GM12878 (cell line): ENCODE measurements around the gene SLC39A6. TPM values are rescaled to one million over a fixed set of nuclear protein-coding genes. Genes with fewer than 3 reads are reported as not detected.

Source experiments
- ATAC-seq: fragments of 200-7000 bp; cut with Tn5 transposase; 3 replicates; pipeline ENCODE4 v1.9.1; 2020; ENCODE audit warnings: mild to moderate bottlenecking, moderate library complexity
- BruUV-seq: library from RNA; stranded (reverse); fragments of 400-500 nt; replicated peaks from 2 replicates; lab custom pipeline; 2021; lab: Mats Ljungman, UMichigan
- CTCF ChIA-PET: fragments of 300-600 bp; sonication (Branson Sonifier 250); formaldehyde crosslinking; extraction: SDS; loops from one replicate; lab custom pipeline; 2021; ENCODE audit warnings: inconsistent platforms; lab: Yijun Ruan, JAX
- POLR2A ChIA-PET: fragments of 350-600 bp; formaldehyde crosslinking; extraction: SDS; loops from one replicate; lab custom pipeline; 2021; ENCODE audit warnings: inconsistent platforms; lab: Charles Lee
- RAD21 ChIA-PET: fragments of 300-600 bp; sonication (Branson Sonifier 250); formaldehyde crosslinking; loops from one replicate; lab custom pipeline; 2023; ENCODE audit warnings: antibody characterized with exemption; ENCODE audit not compliant: unreplicated experiment; lab: Charles Lee
- SMC1A ChIA-PET: fragments of 300-600 bp; sonication (Branson Sonifier 250); formaldehyde crosslinking; loops from one replicate; lab custom pipeline; 2023; ENCODE audit not compliant: unreplicated experiment, uncharacterized antibody; lab: Charles Lee
- DNase-seq: peaks from one replicate; pipeline ENCODE4 v3.0.0-alpha.2; 2011; ENCODE audit warnings: low read depth, low spot score
- FAIRE-seq: peaks from 3 replicates; lab custom pipeline; 2011; peaks lifted over from hg19 to GRCh38; lab: Jason Lieb, UNC
- H2AFZ ChIP-seq: 2 replicates; pipeline ENCODE4 v1.6.0; 2011; ENCODE audit warnings: low read depth, low read length, control low read depth; ENCODE audit not compliant: control insufficient read depth
- H3K27ac ChIP-seq: 2 replicates; pipeline ENCODE4 v1.5.1; 2011; ENCODE audit warnings: control low read depth; ENCODE audit not compliant: control insufficient read depth, insufficient read depth
- H3K27me3 ChIP-seq, 2 experiments: replicated peaks in 1 of 2; 2 replicates each; pipeline versions ENCODE4 v1.6.0 to v1.6.1; 2011; ENCODE audit warnings: low read length in 1 of 2; ENCODE audit not compliant: control insufficient read depth in 2 of 2, insufficient read depth in 2 of 2
- H3K36me3 ChIP-seq, 2 experiments: 2 replicates each; pipeline ENCODE4 v1.5.1; 2011; ENCODE audit warnings: low read length in 1 of 2; ENCODE audit not compliant: control insufficient read depth in 2 of 2, insufficient read depth in 2 of 2
- H3K4me1 ChIP-seq: 2 replicates; pipeline ENCODE4 v1.6.1; 2011; ENCODE audit warnings: mild to moderate bottlenecking, low read length, moderate library complexity, mixed read lengths; ENCODE audit not compliant: control insufficient read depth, insufficient read depth
- H3K4me2 ChIP-seq: 2 replicates; pipeline ENCODE4 v1.6.0; 2011; ENCODE audit warnings: control low read depth; ENCODE audit not compliant: control insufficient read depth, insufficient read depth
- H3K4me3 ChIP-seq: fragments of 200-600 bp; sonication (generic); 2 replicates; pipeline ENCODE4 v1.5.1; 2016
- H3K79me2 ChIP-seq: 2 replicates; pipeline ENCODE4 v1.6.0; 2011; ENCODE audit warnings: low read length; ENCODE audit not compliant: control insufficient read depth, insufficient read depth
- H3K9ac ChIP-seq: 2 replicates; pipeline ENCODE4 v1.8.0; 2011; ENCODE audit warnings: low read length, control low read depth, mixed read lengths; ENCODE audit not compliant: control insufficient read depth, insufficient read depth
- H3K9me3 ChIP-seq: replicated peaks from 3 replicates; pipeline ENCODE4 v1.5.1; 2011; ENCODE audit warnings: mild to moderate bottlenecking, low read length; ENCODE audit not compliant: control insufficient read depth, insufficient read depth
- H4K20me1 ChIP-seq: 2 replicates; pipeline ENCODE4 v1.6.0; 2011; ENCODE audit not compliant: control insufficient read depth, insufficient read depth
- BMI1 ChIP-seq: fragments of 450-650 bp; IDR thresholded peaks from 2 replicates; pipeline ENCODE4 v1.6.1; 2016; ENCODE audit warnings: mild to moderate bottlenecking, moderate library complexity, borderline replicate concordance
- CREM ChIP-seq: IDR thresholded peaks from 2 replicates; pipeline ENCODE4 v1.6.1; 2014; ENCODE audit warnings: antibody characterized with exemption, low read depth
- DPF2 ChIP-seq: fragments of 450-650 bp; IDR thresholded peaks from 2 replicates; pipeline ENCODE4 v1.6.1; 2017; ENCODE audit warnings: mild to moderate bottlenecking
- EP300 ChIP-seq, 2 experiments: fragments of 150-350 bp in 1 of 2; IDR thresholded peaks; 2 replicates each; pipeline ENCODE4 v1.6.1; 2011 to 2012; ENCODE audit warnings: low read depth in 2 of 2, low read length in 2 of 2, borderline replicate concordance in 1 of 2, improper control_type of control experiment in 1 of 2, inconsistent platforms in 1 of 2; ENCODE audit not compliant: control insufficient read depth in 1 of 2
- GATAD2B ChIP-seq: fragments of 450-650 bp; conservative IDR thresholded peaks from 2 replicates; pipeline ENCODE4 v1.6.1; 2017; ENCODE audit warnings: low read depth, mild to moderate bottlenecking, moderate library complexity
- HCFC1 ChIP-seq: fragments of 150-350 bp; IDR thresholded peaks from 2 replicates; pipeline ENCODE4 v1.6.1; 2014; ENCODE audit warnings: low read length
- HDGF ChIP-seq: fragments of 450-650 bp; IDR thresholded peaks from 2 replicates; pipeline ENCODE4 v1.6.1; 2016; ENCODE audit warnings: antibody characterized with exemption
- MEF2B ChIP-seq: fragments of 450-650 bp; IDR thresholded peaks from 2 replicates; pipeline ENCODE4 v1.6.1; 2018; ENCODE audit warnings: mild to moderate bottlenecking, moderate library complexity; ENCODE audit not compliant: partially characterized antibody, poor library complexity, severe bottlenecking
- NBN ChIP-seq: fragments of 450-650 bp; IDR thresholded peaks from 2 replicates; pipeline ENCODE4 v1.6.1; 2016
- NRF1 ChIP-seq: conservative IDR thresholded peaks from 2 replicates; pipeline ENCODE4 v1.6.1; 2011; ENCODE audit warnings: mild to moderate bottlenecking, low read depth, low read length, improper control_type of control experiment
- RCOR1 ChIP-seq: conservative IDR thresholded peaks from 2 replicates; pipeline ENCODE4 v1.6.1; 2012; ENCODE audit warnings: low read depth, low read length, improper control_type of control experiment
- RELA ChIP-seq: fragments of 450-650 bp; IDR thresholded peaks from 2 replicates; pipeline ENCODE4 v1.8.0; 2014; ENCODE audit warnings: borderline replicate concordance; ENCODE audit not compliant: partially characterized antibody
- SIN3A ChIP-seq: IDR thresholded peaks from 2 replicates; pipeline ENCODE4 v1.6.1; 2012; ENCODE audit warnings: low read depth, low read length, improper control_type of control experiment
- SMAD1 ChIP-seq: fragments of 450-650 bp; IDR thresholded peaks from 2 replicates; pipeline ENCODE4 v1.6.1; 2018; ENCODE audit warnings: mild to moderate bottlenecking, low read depth; ENCODE audit not compliant: partially characterized antibody
- ZNF207 ChIP-seq: fragments of 450-650 bp; IDR thresholded peaks from 2 replicates; pipeline ENCODE4 v1.6.1; 2014; ENCODE audit warnings: antibody characterized with exemption, mild to moderate bottlenecking, borderline replicate concordance
- ZNF687 ChIP-seq: fragments of 450-650 bp; IDR thresholded peaks from 2 replicates; pipeline ENCODE4 v1.6.1; 2017; ENCODE audit warnings: mild to moderate bottlenecking, moderate library complexity
- WGBS: methylation state at CpG from one replicate; pipeline ENCODE4 v1.1.6; 2016; ENCODE audit warnings: low lambda C conversion rate; ENCODE audit not compliant: insufficient replicate concordance, insufficient coverage; ENCODE audit errors: missing lambda C conversion rate; 5-methylcytosine and 5-hydroxymethylcytosine counted together
- in situ Hi-C: fragments of 300-500 bp; cut with MboI; formaldehyde crosslinking; loops from 9 replicates; pipeline ENCODE4 v1.14.3; 2018; ENCODE audit warnings: mixed read lengths
- intact Hi-C: fragments of 100-400 bp; cut with micrococcal nuclease; formaldehyde crosslinking; loops from one replicate; pipeline ENCODE4 v1.14.2; 2022; ENCODE audit not compliant: unreplicated experiment
- polyA plus RNA-seq, 11 experiments: library from polyadenylated mRNA; depleted of rRNA in 4 of 11; unstranded in 6 of 11; stranded (reverse) in 5 of 11; fragments of >200 nt; fragmentation: Nextera tagmentation in 4 of 11; fragmentation: Illumina TruSeq in 1 of 11; extraction: Ambion mirVana in 4 of 11; extraction: Trizol in 1 of 11; gene quantifications; 1 replicate in 1 of 11; 2 replicates in 10 of 11; pipeline versions ENCODE4 v1.2.1 to v1.2.3, GENCODE V29; 2011 to 2016; ENCODE audit warnings: inconsistent platforms in 2 of 11, missing spikeins in 2 of 11, low read depth in 1 of 11
- total RNA-seq, 4 experiments: library from RNA; depleted of rRNA in 3 of 4; stranded (reverse); fragments of >200 nt in 3 of 4; fragmentation: Illumina TruSeq in 1 of 4; extraction: Trizol in 1 of 4; gene quantifications; 2 replicates each; pipeline versions ENCODE4 v1.2.1 to v1.2.3, GENCODE V29; 2013 to 2021
- TF ChIP-seq, protein P1 (sequence below): fragments of 450-650 bp; IDR thresholded peaks from 2 replicates; pipeline ENCODE4 v1.6.1; 2016; ENCODE audit warnings: mild to moderate bottlenecking

The SLC39A6 gene
- total and polyA plus RNA-seq, 10 of the 15 experiments (the other 5 are each of a cell fraction or from before 2014, with no cell fraction given): 12.4 to 65.9 (median 41.3) TPM

DNA sequence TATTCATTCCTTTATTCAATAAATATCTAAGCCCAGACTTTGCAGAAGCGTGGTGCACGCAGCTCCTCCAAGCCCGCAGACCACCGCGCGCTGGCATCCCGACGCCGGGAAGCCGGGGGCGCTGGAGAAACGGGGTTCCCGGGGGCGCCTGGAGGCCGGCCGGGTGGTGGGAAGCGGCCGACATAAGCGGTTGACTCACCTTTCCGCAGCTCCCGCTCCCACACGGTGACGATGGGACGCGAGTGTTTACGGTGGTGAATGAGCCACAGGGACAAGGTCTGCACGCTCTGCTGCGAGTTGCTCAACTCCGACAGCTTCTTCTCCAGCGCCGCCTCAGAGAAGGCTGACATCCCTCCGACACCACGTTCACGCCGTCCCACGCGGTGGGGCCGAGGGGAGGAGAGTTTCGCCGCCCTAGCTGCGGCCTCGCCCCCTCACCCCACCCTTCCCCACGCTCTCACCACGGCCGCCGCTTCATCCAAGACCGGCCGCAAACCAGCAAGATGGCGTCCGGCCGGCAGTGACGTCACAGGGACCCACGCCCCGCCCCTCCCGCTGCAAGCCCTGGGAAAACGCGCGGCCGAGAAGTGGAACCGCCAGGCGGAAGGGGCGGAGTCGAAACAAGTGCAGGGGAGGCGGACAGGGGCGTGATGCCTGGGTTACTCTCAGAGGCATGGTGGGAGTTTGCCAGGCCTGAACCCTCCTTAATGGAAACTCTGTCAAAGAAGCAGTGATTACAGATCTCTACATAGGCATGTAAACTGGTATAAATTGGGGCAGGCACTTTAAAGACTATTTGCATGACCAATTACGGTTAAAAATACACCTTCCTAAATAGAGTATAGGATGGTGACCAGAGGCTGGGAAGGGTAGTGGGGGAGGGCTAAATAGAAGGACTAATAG is 61.8 kb downstream of the SLC39A6 start, which contains the start of gene RPRD1A:
Gene RPRD1A (minus strand): TSS at position 505 of the 903 bp plus-strand sequence. CDS start 155 bp downstream, at position 350.
- SMC1A ChIA-PET: interaction anchor here (1.7 to 4.6 kb wide), 2 partner anchors 50 to 94 kb away, joined by 5 to 21 read pairs; partner anchors contain the start of gene RMP24
- BruUV-seq: TSS peak; percentile 79
- no peaks in the 10 kb centered on the region; the same call in 1 of the 3 replicates for H3K9me3 ChIP-seq
- intact Hi-C loops (loop anchor here (2.0 to 10.0 kb wide), 3 partner anchors 61 to 493 kb away; partner anchors contain the start of genes ELP2, RMP24 and SLC39A6), in situ Hi-C loops (no loop called here)
- H2AFZ ChIP-seq: peak within 1 kb of the TSS; percentile 84
- 1% methylated on average over 53 of the region's 66 CpGs for WGBS
- POLR2A ChIA-PET: interaction anchor here (1.2 to 1.5 kb wide), 2 partner anchors 10 to 61 kb away, joined by 5 to 7 read pairs; partner anchors contain the start of gene SLC39A6
- ATAC-seq (peak; percentile 94), DNase-seq (peak; percentile 81), FAIRE-seq (peak; percentile 99)
- RAD21 ChIA-PET: interaction anchor here (0.8 to 2.4 kb wide), 6 partner anchors 10 to 217 kb away, joined by 3 to 6 read pairs (median 4); no protein-coding TSS in a partner anchor
- H3K4me2 ChIP-seq: peak within 1 kb of the TSS; percentile 84
- H3K27ac ChIP-seq: peak within 1 kb of the TSS; percentile 72
- H3K4me3 ChIP-seq: peak within 1 kb of the TSS; percentile 89
- H3K79me2 ChIP-seq: peaks cover 50% of the 10 kb centered on the region
- no peaks in the 10 kb centered on the region for H3K36me3 ChIP-seq
- no peaks in the 10 kb centered on the region for H3K27me3 ChIP-seq
- CTCF ChIA-PET: interaction anchor here (1.2 to 2.0 kb wide), 2 partner anchors 37 to 50 kb away, joined by 5 read pairs; no protein-coding TSS in a partner anchor
- peak within 1 kb of the TSS; percentile 72 for H3K9ac ChIP-seq
- H3K4me1 ChIP-seq: no peaks in the 10 kb centered on the region
- no peaks in the 10 kb centered on the region for H4K20me1 ChIP-seq
- TF ChIP-seq SMAD1 (no peak), RCOR1 (no peak), NRF1 (no peak), HCFC1 (peak; percentile 51), DPF2 (peak; percentile 63), RELA (no peak), HDGF (peak; percentile 95), CREM (peak; percentile 95), ZNF207 (0 out of 2 replicates have a peak, but pooled peaks have one; percentile 41), ZNF687 (0 out of 2 replicates have a peak, but pooled peaks have one; percentile 48), EP300 (IDR thresholded peaks at IDR 0.05; ENCODE audit: borderline replicate concordance in 1 of 2, control insufficient read depth in 1 of 2, low read depth in 2 of 2, low read length in 2 of 2) (peak; percentile 11 to 63; a peak in 2 of 4 replicates), MEF2B (peak; percentile 36), GATAD2B (peak; percentile 80), BMI1 (no peak), NBN (peak; percentile 100), SIN3A (peak; percentile 66)
- TF ChIP-seq, protein P1, sequence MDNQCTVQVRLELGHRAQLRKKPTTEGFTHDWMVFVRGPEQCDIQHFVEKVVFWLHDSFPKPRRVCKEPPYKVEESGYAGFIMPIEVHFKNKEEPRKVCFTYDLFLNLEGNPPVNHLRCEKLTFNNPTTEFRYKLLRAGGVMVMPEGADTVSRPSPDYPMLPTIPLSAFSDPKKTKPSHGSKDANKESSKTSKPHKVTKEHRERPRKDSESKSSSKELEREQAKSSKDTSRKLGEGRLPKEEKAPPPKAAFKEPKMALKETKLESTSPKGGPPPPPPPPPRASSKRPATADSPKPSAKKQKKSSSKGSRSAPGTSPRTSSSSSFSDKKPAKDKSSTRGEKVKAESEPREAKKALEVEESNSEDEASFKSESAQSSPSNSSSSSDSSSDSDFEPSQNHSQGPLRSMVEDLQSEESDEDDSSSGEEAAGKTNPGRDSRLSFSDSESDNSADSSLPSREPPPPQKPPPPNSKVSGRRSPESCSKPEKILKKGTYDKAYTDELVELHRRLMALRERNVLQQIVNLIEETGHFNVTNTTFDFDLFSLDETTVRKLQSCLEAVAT: peak; percentile 76
